Duodenal mucosa (tissue), 2 donors: ENCODE measurements around the gene BANF1.

ENCODE experiments used
- H3K27ac ChIP-seq: one replicate; pipeline ENCODE4 v1.7.0; 2013; ENCODE audit warnings: low read depth, low read length
- H3K27me3 ChIP-seq, 2 donors: one replicate each; pipeline ENCODE4 v1.7.0; 2013; ENCODE audit warnings: low read length in 2 of 2, control low read depth in 1 of 2; ENCODE audit not compliant: insufficient read depth in 2 of 2, control insufficient read depth in 1 of 2
- H3K36me3 ChIP-seq, 2 donors: one replicate each; pipeline ENCODE4 v1.7.0; 2013; ENCODE audit warnings: low read length in 2 of 2, control low read depth in 1 of 2; ENCODE audit not compliant: insufficient read depth in 2 of 2, control insufficient read depth in 1 of 2
- H3K4me1 ChIP-seq, 2 donors: one replicate each; pipeline ENCODE4 v1.7.0; 2013; ENCODE audit warnings: low read length in 2 of 2, control low read depth in 1 of 2; ENCODE audit not compliant: insufficient read depth in 2 of 2, control insufficient read depth in 1 of 2
- H3K4me3 ChIP-seq, 2 donors: one replicate each; pipeline ENCODE4 v1.7.0; 2013; ENCODE audit warnings: low read length in 2 of 2, low read depth in 1 of 2
- H3K9ac ChIP-seq, 2 donors: one replicate each; pipeline ENCODE4 v1.7.0; 2013; ENCODE audit warnings: low read length in 2 of 2, low read depth in 1 of 2
- H3K9me3 ChIP-seq, 2 donors: one replicate each; pipeline ENCODE4 v1.7.0; 2013; ENCODE audit warnings: low read length in 2 of 2, control low read depth in 1 of 2; ENCODE audit not compliant: control insufficient read depth in 1 of 2

BANF1 gene

GRCh38 chr11:66037327-66037726, 35.0 kb downstream of the BANF1 start:
- no peak overlapping the region for H3K27ac ChIP-seq
- H3K27me3 ChIP-seq, result no peaks in the 10 kb centered on the region
- no peaks in the 10 kb centered on the region for H3K4me1 ChIP-seq
- no peak overlapping the region for H3K9ac ChIP-seq
- no peaks in the 10 kb centered on the region for H3K9me3 ChIP-seq
- H3K4me3 ChIP-seq, result no peak overlapping the region
- no peaks in the 10 kb centered on the region for H3K36me3 ChIP-seq

GRCh38 chr11:66039765-66040164, 37.5 kb downstream of the BANF1 start:
- Histone ChIP-seq H3K27me3 (no peaks in the 10 kb centered on the region), H3K4me3 (no peak overlapping the region), H3K9me3 (no peaks in the 10 kb centered on the region), H3K36me3 (no peaks in the 10 kb centered on the region), H3K9ac (no peak overlapping the region), H3K4me1 (peaks cover under 1% of the 10 kb centered on the region in 2 donors), H3K27ac (no peak overlapping the region)

GRCh38 chr11:66042227-66042995, 40.1 kb downstream of the BANF1 start:
- H3K27me3 ChIP-seq, result peaks cover 0 to 3% of the 10 kb centered on the region in 2 donors
- H3K9me3 ChIP-seq, result no peaks in the 10 kb centered on the region
- H3K4me1 ChIP-seq, result peaks cover 7 to 8% of the 10 kb centered on the region in 2 donors
- no peaks in the 10 kb centered on the region for H3K36me3 ChIP-seq
- no peak overlapping the region for H3K9ac ChIP-seq
- H3K4me3 ChIP-seq, result no peak overlapping the region
- no peak overlapping the region for H3K27ac ChIP-seq

GRCh38 chr11:66042996-66043906, 40.9 kb downstream of the BANF1 start:
- Histone ChIP-seq H3K27ac (no peak overlapping the region), H3K4me3 (no peak overlapping the region)

DNA sequence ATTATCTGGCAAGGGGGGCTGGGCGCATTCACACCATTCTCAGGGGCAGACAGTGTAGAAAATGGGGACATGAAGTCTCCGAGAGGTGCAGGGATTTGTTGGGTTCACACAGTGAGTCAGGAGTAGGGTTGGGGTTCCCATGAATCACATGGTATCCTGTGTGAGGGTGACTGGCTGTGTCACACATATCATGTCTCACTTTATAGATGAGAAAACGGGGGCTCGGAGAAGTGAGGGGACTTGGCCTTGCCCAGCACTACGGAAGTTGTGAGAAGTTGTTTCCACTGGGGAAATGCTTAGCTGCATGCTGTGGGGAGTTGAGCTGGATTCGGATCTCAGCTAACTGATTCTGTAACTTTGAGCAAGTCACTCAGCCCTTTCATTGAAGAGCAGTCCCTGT, 42.5 kb downstream of the BANF1 start:
- no peak overlapping the region for H3K9ac ChIP-seq
- H3K9me3 ChIP-seq, result no peaks in the 10 kb centered on the region
- peak overlapping the region in 1 of 2 donors; percentile 13 for H3K4me3 ChIP-seq
- peaks cover 3% of the 10 kb centered on the region in 2 donors for H3K27me3 ChIP-seq
- H3K4me1 ChIP-seq, result peaks cover 7 to 8% of the 10 kb centered on the region in 2 donors
- no peaks in the 10 kb centered on the region for H3K36me3 ChIP-seq
- H3K27ac ChIP-seq, result no peak overlapping the region

More at GRCh38 chr11:66042996-66043906, 40.9 kb downstream of the BANF1 start:
- H3K27me3 ChIP-seq, result peaks cover 0 to 3% of the 10 kb centered on the region in 2 donors
- H3K9me3 ChIP-seq, result no peaks in the 10 kb centered on the region
- no peak overlapping the region for H3K9ac ChIP-seq
- no peaks in the 10 kb centered on the region for H3K36me3 ChIP-seq
- peaks cover 7 to 8% of the 10 kb centered on the region in 2 donors for H3K4me1 ChIP-seq

DNA sequence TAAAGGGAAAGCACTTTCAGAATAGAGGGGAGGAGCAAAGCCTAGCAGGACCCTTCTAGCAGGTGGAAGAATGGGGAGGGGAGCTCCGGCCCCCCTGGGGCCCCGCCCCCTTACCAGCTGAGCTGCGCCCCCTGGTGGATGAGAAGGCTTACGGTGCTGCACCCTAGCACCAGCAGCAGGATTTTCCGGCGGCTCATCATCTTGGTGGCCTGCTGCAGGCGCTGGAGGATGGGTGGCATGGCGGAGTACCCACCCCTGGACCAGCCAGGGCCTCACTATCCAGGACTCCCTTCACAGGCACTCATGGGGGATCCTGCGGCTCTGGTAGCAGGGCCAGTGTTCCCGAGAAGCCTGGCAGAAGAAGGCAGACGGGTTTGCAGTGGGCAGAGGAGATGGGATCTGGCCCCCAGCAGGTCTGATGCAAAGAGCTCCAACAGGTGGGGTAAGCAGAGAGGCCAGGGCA, 42.9 kb downstream of the BANF1 start:
- Histone ChIP-seq H3K9ac (no peak overlapping the region), H3K27ac (no peak overlapping the region), H3K4me3 (peak overlapping the region in 1 of 2 donors; percentile 13), H3K27me3 (peaks cover 3% of the 10 kb centered on the region in 2 donors), H3K36me3 (no peaks in the 10 kb centered on the region), H3K4me1 (peaks cover 7 to 8% of the 10 kb centered on the region in 2 donors), H3K9me3 (no peaks in the 10 kb centered on the region)

DNA sequence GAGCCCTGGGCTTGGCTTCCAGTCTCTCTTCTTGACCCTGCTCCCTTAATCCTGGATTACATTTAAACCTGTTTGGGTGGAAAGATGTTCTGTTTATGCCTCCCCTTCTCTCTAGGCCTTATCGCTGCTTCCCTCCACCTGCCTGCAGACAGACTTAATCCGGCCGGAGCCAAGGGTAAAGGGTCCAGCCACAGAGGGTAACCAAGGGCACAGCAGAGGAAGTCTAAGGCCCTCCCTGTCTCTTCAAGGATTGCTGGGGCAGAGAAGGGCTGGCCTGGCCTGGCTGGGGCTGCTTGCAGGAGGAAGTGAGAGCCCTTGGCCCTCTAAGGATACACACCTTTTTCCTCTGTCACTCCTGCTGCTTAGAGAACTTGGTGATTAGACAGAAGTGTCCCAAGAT, 44.6 kb downstream of the BANF1 start:
- Histone ChIP-seq H3K27me3 (peaks cover 3% of the 10 kb centered on the region in 2 donors), H3K4me1 (peaks cover 18 to 20% of the 10 kb centered on the region in 2 donors), H3K9ac (no peak overlapping the region), H3K9me3 (no peaks in the 10 kb centered on the region), H3K27ac (no peak overlapping the region), H3K4me3 (no peak overlapping the region), H3K36me3 (no peaks in the 10 kb centered on the region)

DNA sequence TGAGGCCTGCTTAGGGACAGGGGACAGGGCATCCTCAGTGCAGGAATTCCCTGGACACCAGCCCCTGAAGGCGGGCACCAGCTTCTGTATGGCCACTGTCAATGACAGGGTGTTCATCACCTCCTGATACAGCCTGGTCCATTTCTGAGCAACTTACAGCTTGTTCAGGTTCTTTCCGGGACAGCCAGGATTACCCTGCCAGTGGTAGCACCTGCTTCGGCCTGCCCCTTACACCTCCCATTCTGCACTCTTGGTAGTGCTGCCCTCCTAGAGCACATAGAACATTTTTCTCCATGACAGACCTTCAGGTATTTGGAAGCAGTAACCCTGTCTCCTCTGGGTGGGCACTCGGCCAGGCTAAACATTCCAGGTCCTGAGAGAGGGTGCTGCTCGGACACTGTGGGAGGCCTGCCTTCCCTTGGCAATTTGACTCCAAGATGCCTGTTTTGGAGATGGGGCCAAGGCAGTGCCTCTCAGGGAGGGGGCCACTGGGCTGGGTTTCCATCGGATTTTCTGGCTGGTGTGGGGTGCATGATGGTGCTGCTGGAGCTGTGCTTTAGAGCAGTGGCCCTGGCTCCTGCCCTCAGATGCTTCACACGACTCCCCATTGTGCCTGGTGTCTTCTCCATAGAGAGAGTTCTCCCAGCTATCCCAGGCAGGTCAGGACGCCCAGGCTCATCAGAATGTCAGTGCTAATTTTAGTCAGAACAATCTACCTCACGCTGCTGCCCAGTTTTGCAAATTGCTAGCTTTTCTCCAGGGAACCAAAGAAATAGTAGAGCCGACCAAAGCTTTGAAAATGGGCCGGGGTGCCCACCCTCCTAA, 45.5 kb downstream of the BANF1 start:
- Histone ChIP-seq H3K36me3 (no peaks in the 10 kb centered on the region), H3K9ac (no peak overlapping the region), H3K4me3 (no peak overlapping the region), H3K9me3 (no peaks in the 10 kb centered on the region), H3K27me3 (peaks cover 3% of the 10 kb centered on the region in 2 donors), H3K4me1 (peaks cover 18 to 20% of the 10 kb centered on the region in 2 donors), H3K27ac (no peak overlapping the region)

- no peaks in the 10 kb centered on the region for H3K9me3 ChIP-seq
- peaks cover 3% of the 10 kb centered on the region in 2 donors for H3K27me3 ChIP-seq
- H3K27ac ChIP-seq, result no peak within 1 kb of the TSS
- H3K4me3 ChIP-seq, result no peak within 1 kb of the TSS
- peaks cover 26 to 29% of the 10 kb centered on the region in 2 donors for H3K4me1 ChIP-seq
- no peaks in the 10 kb centered on the region for H3K36me3 ChIP-seq
- no peak within 1 kb of the TSS for H3K9ac ChIP-seq
Measured at GRCh38 chr11:66048547-66049323, 46.4 kb downstream of the BANF1 start, which contains the start of gene GAL3ST3. GAL3ST3 (minus strand) TSS chr11:66049161; CDS start chr11:66045415, 3,746 bp downstream.
